ENCODE data around the gene WDPCP.
"Not testable (repeated sequence)": the region's sequence is repeated elsewhere in the genome, so short reads cannot be mapped to it uniquely, and the experiment has no call there.

The WDPCP gene

GRCh38 chr2:63225964-63226686, 362.2 kb downstream of the WDPCP start:
- DNase-seq: no peak

DNA sequence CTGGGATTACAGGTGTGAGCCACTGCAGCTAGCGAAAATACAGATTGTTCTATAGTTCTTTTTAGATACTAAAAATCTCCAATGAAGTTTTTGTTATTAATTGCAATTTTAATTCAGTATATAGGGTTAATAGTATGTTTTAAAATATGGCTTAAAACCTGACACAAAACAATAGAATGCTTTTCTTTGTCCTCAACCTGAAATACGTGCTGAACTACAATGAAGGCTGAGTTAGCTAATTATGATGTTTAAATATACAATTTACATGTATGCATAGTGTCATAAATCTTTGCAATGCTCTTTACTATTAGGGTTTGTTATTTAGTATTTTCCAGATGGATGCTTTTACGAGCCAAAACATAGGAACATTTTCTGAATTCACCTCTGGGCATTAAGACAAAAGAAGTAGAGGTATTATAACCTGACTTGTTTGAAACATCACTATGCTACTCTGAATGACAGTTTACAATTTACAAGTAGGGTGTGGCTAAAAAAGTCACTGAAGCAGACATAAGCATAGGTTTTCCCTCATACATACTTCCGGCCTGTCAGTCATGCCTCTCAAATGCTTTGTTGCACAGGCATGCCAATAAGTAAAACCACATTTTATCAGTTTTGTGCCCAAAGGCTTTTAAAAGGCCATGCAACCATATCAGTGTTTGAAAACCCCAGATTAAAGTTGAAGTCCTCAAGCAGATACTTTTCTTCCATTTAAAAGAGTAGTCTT, 369.3 kb downstream of the WDPCP start:
- DNase-seq: no peak

DNA sequence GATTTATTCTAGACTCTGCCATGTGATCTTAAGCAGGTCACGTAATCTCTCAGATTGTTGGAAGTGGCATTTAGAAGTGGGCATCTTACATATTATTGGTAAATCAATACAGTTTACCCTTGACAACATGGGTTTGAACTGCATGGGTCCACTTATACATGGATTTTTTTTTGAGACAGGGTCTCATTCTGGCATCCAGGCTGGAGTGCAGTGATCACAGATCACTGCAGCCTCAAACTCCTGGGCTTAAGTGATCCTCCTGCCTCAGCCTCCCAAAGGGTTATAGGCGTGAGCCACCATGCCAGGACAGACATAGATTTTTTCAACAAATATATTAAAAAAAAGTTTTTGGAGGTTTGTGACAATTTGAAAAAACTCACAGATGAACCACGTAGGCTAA, 393.0 kb downstream of the WDPCP start:
- DNase-seq: no peak

DNA sequence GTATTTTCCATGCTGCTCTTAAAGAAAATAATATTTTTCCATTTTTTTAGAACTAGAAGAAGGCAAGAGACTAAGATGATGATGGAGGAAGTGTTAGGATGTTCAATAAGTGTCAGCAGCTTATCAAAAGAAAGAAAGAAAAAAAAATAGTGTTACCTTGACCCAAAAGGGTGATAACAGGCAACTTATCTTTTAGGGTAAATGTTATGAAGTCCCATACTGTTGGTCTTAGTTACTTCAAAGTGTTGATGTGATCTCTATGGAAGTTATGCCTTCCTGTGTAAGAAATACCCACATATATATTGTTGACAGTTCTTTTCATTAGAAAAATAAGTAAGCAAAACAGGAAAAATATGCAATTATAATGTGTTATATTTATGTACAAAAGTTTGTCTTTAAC, 394.1 kb downstream of the WDPCP start:
- no peak for DNase-seq

DNA sequence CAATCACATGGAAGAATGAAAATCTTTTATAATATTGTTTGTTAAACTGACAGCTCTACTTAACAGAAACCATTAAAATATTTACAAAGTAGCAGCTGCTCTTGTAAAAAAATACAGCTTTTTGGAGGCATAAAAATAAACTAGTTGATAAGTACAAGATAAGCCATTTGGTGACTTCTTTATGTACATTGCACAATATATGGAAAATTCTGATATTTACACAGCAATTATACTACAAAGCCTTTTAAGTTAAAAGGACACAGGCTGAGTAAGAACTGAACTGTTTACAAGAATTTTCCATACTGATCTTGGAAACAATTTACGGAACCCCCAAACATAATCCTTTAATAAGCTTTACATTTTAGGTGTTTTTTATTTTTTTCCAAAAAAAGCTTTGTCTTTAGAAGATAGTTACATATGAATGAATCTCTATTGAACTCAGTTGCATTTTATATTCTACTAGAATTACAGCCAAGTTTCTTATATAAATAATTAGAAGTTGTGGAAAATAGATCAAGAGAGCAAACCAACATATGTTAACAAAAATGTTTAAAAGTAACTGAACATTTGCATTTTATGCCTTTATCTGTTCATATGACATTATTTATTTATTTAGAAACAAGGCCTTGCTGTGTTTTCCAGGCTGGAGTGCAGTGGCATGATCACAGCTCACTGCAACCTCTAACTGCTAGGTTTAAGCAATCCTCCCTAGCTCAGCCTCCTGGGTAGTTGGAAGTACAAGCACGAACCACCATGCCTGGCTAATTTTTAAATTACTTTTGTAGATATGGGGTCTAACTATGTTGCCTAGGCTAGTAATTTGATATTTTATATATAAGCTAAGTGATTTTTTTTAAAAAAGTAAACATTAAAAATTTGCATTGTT, 395.1 kb downstream of the WDPCP start:
- DNase-seq: peak; percentile 50

- peak; percentile 37 for DNase-seq
These were observed 395.9 kb downstream of the WDPCP start for GRCh38 chr2:63192169-63192888.

GRCh38 chr2:63189026-63189425, 399.3 kb downstream of the WDPCP start:
- DNase-seq: no peak

- DNase-seq: no peak
These were observed 401.9 kb downstream of the WDPCP start for GRCh38 chr2:63186331-63186730.

GRCh38 chr2:63163161-63163820, 425.0 kb downstream of the WDPCP start:
- DNase-seq: no peak

- DNase-seq: no peak
These were observed 429.0 kb downstream of the WDPCP start for GRCh38 chr2:63159262-63159661.

DNA sequence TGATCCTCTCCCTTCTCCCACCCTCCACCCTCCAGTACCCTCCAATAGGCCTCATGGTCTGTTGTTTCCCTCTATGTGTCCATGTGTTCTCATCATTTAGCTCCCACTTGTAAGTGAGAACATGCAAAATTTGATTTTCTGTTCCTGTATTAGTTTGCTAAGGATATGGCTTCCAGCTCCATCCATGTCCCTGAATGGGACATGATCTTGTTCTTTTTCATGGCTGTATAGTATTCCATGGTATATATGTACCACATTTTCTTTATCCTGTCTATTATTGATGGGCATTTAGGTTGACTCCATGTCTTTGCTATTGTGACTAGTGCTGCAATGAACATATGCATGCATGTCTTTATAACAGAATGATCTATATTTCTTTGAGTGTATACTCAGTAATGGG, 451.6 kb downstream of the WDPCP start:
- DNase-seq: not testable (repeated sequence)

DNA sequence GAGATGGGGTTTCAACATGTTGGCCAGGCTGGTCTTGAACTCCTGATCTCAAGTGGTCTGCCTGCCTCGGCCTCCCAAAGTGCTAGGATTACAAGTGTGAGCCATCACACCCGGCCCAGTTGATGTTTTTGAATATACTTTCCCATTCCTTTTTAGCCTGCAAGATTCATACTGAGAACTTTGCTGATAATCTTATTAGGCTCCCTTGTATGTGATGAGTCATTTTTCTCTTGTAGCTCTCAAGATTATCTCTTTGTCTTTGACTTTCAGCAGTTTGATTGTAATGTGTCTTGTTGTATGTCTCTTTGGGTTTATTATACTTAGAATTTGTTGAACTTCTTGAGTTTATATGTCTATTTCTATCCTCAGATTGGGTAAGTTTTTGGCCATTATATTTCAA, 456.3 kb downstream of the WDPCP start:
- DNase-seq: no peak

DNA sequence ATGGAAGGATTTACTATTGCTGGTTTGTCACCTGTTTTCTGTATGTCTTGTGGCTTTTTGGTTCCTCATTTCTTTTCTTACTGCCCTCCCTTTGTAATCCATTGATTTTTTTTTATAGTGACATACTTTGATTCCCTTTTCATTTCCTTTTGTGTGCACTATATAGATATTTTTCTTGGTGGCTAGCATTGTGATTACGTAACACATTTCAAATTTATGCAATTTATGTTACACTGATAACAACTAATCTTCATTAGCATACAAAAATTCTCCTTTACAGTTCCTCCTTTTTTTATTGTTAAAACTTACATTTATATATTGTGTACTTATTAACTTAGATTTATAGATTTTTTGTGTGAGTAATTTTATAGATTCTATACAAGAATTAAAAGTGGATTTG, 457.1 kb downstream of the WDPCP start:
- no peak for DNase-seq

DNA sequence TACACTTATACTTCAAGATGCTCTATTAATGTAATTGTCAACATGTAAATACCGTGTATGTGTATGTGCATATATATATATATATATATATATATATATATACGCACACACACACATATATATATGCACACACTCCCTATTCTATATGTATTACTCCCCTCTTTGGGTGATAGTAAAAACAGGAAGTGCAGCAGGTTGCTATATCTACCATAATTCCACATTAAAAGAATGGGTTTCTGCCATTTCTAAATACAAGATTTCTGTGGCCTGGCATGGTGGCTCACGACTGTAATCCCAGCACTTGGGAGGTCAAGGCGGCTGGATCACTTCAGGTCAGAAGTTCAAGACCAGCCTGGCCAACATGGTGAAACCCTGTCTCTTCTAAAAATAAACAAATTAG, 460.7 kb downstream of the WDPCP start:
- DNase-seq: no peak

GRCh38 chr2:63124850-63125249, 463.4 kb downstream of the WDPCP start:
- no peak for DNase-seq

DNA sequence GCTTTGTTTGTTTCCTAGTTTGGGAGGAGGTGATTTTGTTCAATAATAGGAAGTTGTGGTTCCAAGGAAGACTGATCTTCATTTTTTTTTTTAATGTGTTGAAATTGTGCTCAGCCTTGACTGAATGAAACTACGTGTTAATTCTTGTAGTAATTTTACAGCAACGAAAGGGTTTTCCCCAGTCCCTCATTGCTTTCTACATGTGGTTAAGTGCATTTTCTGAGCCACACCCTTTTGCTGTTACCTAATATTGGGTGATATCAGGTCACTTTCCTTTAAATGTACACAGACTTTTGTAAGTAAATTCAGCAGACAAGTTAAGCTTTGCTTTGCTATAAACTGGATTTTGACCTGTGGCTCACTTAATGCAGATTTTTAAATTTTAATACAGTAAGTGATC, 464.1 kb downstream of the WDPCP start:
- no peak for DNase-seq

- DNase-seq: no peak
These were observed 465.4 kb downstream of the WDPCP start for GRCh38 chr2:63122921-63123320.

DNA sequence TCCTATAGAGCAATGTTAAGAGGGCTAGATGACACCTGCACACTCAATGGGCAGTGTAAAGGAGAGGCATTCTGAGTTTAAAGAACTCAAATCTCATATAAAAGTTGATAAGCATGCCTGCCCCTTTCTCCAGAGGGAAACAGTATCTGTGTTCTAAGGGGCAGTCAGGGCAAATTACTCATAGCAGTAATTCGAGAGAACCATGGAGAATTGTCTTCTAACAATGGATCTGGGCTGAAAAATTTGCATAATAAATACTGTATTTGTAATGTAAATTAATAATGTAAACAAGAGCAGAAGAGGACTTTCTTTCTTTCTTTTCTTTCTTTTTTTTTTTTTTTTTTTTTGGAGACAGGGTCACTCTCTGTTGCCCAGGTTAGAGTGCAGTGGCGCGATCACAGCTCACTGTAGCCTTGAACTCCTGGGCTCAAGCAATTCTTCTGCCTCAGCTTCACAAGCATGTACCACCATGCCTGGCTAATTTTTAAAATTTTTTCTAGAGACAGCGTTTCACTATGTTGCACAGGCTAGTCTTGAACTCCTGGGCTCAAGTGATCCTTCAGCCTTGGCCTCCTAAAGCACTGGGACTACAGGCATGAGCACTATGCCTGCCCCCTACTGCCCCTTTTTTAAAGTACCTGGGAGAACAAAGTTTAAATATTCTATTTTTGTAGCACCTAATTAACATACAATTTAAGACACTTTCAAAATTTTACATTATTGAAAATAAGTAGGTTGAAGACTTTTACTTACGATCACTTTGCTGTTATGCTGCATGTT, 467.0 kb downstream of the WDPCP start:
- DNase-seq: no peak

GRCh38 chr2:63118821-63119220, 469.5 kb downstream of the WDPCP start:
- no peak for DNase-seq

- DNase-seq: no peak
These were observed 483.8 kb downstream of the WDPCP start for GRCh38 chr2:63104482-63104881.

GRCh38 chr2:63101954-63102353, 486.3 kb downstream of the WDPCP start:
- no peak for DNase-seq

DNA sequence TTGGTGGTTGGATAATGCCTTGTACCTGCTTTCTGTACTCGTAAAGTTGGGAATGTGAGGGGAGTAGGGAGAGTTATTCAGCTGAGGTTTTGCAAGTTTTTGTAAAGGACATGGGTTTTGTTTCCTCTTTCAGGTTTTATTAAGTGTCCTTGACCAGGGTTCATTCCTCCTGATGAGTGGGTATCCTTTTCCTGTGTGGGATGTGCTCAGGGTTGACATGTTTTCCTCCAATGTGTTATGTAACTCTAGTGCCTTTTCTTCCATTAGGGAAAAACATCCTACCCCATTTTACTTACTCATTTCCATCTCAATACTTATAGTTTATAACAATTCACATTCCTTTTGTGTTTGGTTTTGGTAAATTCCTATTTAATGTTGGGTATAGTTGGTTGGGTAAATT, 489.2 kb downstream of the WDPCP start:
- no peak for DNase-seq
